ENCODE measurements around the gene RAD23A. TPM values are rescaled to one million over a fixed set of nuclear protein-coding genes. Genes with fewer than 3 reads are reported as not detected.

The RAD23A gene
- total RNA-seq = 10 to 100 TPM; 53.7 to 94.6 TPM

GRCh38 chr19:12945479-12946091, at the start of gene RAD23A:
Gene RAD23A, plus strand, starts transcription at chr19:12945862. Its CDS starts 87 bp downstream, at chr19:12945949.
- H3K36me3 ChIP-seq (replicated peaks in 1 of 2; ENCODE audit: insufficient read depth in 1 of 2, low read depth in 2 of 2) = peaks cover 14 to 35% of the 10 kb centered on the region in 2 donors
- TF ChIP-seq POLR2A (IDR thresholded peaks at IDR 0.05) (peak; percentile 67 to 90 (median 84)), CTCF (IDR thresholded peaks at IDR 0.05) (peak in 3 of 7 experiments; percentile 12 to 34 (median 16))
- DNase-seq (peak; percentile 98 to 99 (median 99)), ATAC-seq (peak; percentile 95)
- H3K9me3 ChIP-seq = no peaks in the 10 kb centered on the region
- peaks cover 62% of the 10 kb centered on the region for H3K4me1 ChIP-seq
- intact Hi-C loops (cut with DNase I) = no loop called here
- H3K27ac ChIP-seq = peak within 1 kb of the TSS; percentile 86 to 95 (median 87)
- peak within 1 kb of the TSS; percentile 75 to 91 for H3K4me3 ChIP-seq
- no peaks in the 10 kb centered on the region for H3K27me3 ChIP-seq
- WGBS, 2 donors = 1% methylated on average over 41 to 50 of the region's 62 CpGs

- no peaks in the 10 kb centered on the region for H3K27me3 ChIP-seq
- no peak for DNase-seq
- H3K4me3 ChIP-seq = no peak overlapping the region
- no peak overlapping the region for H3K27ac ChIP-seq
- H3K4me1 ChIP-seq = peaks cover 12% of the 10 kb centered on the region
- WGBS, 2 donors = 94% methylated on average over 15 of the region's 17 CpGs; no CpG with 5 or more reads in 1 of the 2 donors
- TF ChIP-seq CTCF (IDR thresholded peaks at IDR 0.05) = no peak
- TF ChIP-seq POLR2A (IDR thresholded peaks at IDR 0.05) = no peak
- ATAC-seq = no peak
- intact Hi-C loops (cut with DNase I) = no loop called here
- peaks cover 0 to 5% of the 10 kb centered on the region in 2 donors for H3K36me3 ChIP-seq (replicated peaks in 1 of 2; ENCODE audit: insufficient read depth in 1 of 2, low read depth in 2 of 2)
- H3K9me3 ChIP-seq = no peaks in the 10 kb centered on the region
Observed at GRCh38 chr19:12896460-12896859, 49.2 kb upstream of the RAD23A start.

GRCh38 chr19:12899891-12900518, 45.7 kb upstream of the RAD23A start:
- no peak for DNase-seq
- Histone ChIP-seq H3K27me3 (no peaks in the 10 kb centered on the region), H3K36me3 (replicated peaks in 1 of 2; ENCODE audit: insufficient read depth in 1 of 2, low read depth in 2 of 2) (peaks cover 0 to 1% of the 10 kb centered on the region in 2 donors), H3K4me3 (no peak overlapping the region), H3K9me3 (no peaks in the 10 kb centered on the region), H3K4me1 (no peaks in the 10 kb centered on the region), H3K27ac (no peak overlapping the region)
- ATAC-seq = no peak
- TF ChIP-seq POLR2A (IDR thresholded peaks at IDR 0.05) (no peak), CTCF (IDR thresholded peaks at IDR 0.05) (no peak)
- intact Hi-C loops (cut with DNase I) = no loop called here
- WGBS, 2 donors = 87 to 93% methylated on average over 5 to 10 of the region's 10 CpGs

GRCh38 chr19:12907166-12907565, 38.5 kb upstream of the RAD23A start:
- TF ChIP-seq POLR2A (IDR thresholded peaks at IDR 0.05) = no peak
- no peak for TF ChIP-seq CTCF (IDR thresholded peaks at IDR 0.05)
- 85 to 89% methylated on average over 9 of the region's 9 CpGs for WGBS, 2 donors
- DNase-seq (no peak), ATAC-seq (no peak)
- intact Hi-C loops (cut with DNase I) = no loop called here
- no peak overlapping the region for H3K27ac ChIP-seq
- no peak overlapping the region for H3K4me3 ChIP-seq
- peaks cover 1% of the 10 kb centered on the region for H3K4me1 ChIP-seq
- H3K9me3 ChIP-seq = no peaks in the 10 kb centered on the region
- H3K27me3 ChIP-seq = no peaks in the 10 kb centered on the region
- H3K36me3 ChIP-seq (replicated peaks in 1 of 2; ENCODE audit: insufficient read depth in 1 of 2, low read depth in 2 of 2) = no peaks in the 10 kb centered on the region

Data from body of pancreas (tissue), 4 donors.